HG02885 (cell line): ENCODE measurements around the gene MAP2K6.
"Not testable (repeated sequence)": the region's sequence is repeated elsewhere in the genome, so short reads cannot be mapped to it uniquely, and the experiment has no call there.

Experiments used
- ATAC-seq: cut with Tn5 transposase; IDR thresholded peaks from one replicate; pipeline ENCODE4 v1.9.1; 2021; ENCODE audit warnings: mild to moderate bottlenecking; ENCODE audit not compliant: unreplicated experiment, poor library complexity

The MAP2K6 gene

DNA sequence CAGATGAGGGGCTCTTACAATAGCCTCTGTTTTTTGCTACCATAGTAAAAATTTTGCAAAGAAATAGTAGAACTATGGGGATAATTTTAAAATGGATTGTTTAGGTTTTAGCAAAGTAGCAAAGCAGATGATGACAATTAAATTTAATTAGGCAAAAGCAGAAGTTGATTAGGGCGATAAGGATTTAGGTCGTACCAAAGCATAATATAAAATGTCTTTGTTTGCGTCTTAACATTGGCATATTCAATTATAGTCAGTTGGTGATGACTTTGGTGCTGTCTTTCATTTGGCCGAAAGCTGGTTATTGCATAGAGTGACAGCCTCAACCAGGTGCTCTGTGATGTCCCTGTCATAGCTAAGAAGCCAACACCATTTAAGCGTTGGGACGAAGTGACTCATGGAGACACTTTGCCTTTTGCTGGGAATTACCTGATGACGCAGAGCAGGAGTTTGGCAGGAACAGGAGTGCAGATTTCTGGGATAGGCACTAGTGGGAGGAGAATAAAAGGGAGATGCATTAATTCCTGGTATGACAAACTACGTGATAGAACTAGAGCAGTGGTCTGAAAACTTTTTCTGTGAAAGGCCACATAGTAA is 38.3 kb downstream of the MAP2K6 start:
- ATAC-seq, result no peak

- no peak for ATAC-seq
Measured at GRCh38 chr17:69454051-69454450, 39.6 kb downstream of the MAP2K6 start.

GRCh38 chr17:69455040-69455439 is 40.5 kb downstream of the MAP2K6 start:
- ATAC-seq, result no peak

GRCh38 chr17:69457603-69458002 is 43.1 kb downstream of the MAP2K6 start:
- no peak for ATAC-seq

GRCh38 chr17:69460963-69461922 is 46.7 kb downstream of the MAP2K6 start:
- no peak for ATAC-seq

DNA sequence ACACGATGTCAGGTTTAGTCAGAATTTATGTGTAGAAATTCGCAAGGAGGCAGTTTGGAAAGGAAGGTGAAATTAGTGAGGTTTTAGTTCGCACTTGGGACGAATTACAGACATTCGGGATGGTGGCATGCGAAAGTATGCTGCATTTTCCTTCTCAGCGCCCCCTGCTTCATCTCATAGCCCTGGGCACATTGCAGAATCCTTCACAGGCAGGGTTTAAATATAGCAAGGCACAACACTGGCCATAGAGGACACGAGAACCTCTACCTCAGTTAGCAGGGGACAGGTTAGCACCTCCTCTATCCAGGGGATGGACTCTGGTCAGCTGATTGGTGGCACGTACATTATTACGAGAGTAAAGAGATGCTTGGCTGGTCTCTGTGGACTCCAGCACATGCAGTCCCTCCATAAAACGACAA is 47.5 kb downstream of the MAP2K6 start:
- ATAC-seq, result no peak

DNA sequence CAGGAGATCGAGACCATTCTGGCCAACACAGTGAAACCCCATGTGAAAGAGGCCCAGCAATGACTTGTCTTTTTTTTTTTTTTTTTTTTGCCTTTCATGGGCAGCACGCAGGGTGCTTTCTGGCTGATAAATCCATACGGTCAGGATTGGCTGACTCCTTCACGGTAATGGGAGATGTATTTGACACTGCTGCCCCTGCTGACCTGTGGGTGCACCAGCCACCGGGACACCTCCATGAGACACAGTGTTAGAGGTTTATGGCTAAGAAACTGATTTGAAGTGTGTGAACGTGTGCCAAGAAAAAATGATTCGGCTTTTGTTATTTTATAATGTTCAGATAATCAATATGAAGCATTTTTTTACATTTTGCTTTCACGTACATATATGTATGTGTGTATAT is 48.4 kb downstream of the MAP2K6 start:
- no peak for ATAC-seq

DNA sequence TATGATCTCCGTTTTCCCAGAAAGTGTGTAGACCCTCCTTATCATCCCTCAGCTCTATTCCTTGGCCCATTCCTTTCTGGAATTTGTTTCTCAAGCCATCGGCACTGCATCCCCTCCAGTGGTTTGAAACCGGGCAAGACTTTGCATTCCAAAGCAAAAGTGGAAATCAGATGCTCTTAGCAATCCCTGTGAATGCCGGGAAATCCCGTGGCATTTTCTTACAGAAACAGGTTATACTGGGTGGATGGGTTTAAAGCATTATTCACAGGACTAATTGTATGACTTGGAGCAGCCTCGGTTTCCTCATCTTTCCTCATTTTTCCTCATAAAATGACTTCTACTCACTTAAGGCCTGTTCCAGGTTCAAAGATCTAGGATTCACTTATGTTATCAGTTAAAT is 52.0 kb downstream of the MAP2K6 start:
- no peak for ATAC-seq

DNA sequence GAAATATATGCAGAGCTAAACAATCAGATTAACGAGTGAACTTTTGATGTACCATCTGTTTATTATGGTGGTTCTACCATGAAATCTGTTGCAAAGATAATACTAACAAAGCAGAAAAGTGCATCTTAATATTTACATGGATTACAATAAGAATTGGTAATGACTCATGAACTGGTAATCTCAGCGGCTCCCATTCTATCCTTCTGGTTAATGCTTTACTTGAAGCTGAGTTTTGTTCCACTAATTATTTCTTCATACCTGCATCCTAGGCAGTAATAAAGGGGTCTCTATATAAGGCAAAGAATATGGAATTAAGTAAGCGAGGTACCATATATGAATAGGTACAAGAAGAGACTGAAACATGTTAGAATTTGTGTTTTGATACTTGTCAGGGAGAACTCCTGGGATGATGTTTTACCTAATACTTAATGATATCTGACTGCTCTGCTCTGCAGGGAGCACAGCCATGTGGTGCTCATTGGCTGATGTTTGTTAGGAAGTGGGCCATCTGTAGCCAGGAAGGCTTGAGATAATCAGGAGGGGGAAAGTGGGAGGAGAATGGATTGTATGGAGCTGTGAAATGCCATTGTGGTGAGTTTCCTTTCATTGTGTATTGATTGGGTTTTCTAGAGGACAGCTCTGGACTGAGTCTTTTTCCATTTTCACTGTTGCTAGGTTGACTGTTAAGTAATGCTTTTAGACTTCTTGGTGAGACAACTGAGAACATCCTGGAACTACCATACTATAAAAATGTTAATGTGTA is 52.6 kb downstream of the MAP2K6 start:
- no peak for ATAC-seq

- no peak for ATAC-seq
Measured at GRCh38 chr17:69468207-69468606, 53.7 kb downstream of the MAP2K6 start.

DNA sequence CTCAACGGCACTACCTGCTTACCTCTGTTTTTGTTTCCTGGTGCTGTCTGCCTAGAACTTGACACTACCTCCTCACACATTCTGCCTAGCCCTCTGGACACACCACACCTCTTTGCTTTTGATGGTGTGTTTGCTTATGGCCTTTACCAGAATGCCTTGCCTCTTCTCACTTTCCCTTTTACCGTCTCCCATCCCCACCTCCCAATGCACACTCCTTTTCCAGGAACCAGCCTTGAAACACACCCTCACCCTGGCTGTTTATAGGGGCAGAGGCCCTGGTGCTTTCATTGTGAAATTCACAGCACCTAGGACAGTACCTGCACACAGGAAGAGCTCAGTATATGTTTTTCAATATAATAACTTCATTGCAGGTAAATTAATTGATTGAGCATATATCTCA is 56.2 kb downstream of the MAP2K6 start:
- ATAC-seq, result no peak

- no peak for ATAC-seq
Measured at GRCh38 chr17:69471406-69471805, 56.9 kb downstream of the MAP2K6 start.

DNA sequence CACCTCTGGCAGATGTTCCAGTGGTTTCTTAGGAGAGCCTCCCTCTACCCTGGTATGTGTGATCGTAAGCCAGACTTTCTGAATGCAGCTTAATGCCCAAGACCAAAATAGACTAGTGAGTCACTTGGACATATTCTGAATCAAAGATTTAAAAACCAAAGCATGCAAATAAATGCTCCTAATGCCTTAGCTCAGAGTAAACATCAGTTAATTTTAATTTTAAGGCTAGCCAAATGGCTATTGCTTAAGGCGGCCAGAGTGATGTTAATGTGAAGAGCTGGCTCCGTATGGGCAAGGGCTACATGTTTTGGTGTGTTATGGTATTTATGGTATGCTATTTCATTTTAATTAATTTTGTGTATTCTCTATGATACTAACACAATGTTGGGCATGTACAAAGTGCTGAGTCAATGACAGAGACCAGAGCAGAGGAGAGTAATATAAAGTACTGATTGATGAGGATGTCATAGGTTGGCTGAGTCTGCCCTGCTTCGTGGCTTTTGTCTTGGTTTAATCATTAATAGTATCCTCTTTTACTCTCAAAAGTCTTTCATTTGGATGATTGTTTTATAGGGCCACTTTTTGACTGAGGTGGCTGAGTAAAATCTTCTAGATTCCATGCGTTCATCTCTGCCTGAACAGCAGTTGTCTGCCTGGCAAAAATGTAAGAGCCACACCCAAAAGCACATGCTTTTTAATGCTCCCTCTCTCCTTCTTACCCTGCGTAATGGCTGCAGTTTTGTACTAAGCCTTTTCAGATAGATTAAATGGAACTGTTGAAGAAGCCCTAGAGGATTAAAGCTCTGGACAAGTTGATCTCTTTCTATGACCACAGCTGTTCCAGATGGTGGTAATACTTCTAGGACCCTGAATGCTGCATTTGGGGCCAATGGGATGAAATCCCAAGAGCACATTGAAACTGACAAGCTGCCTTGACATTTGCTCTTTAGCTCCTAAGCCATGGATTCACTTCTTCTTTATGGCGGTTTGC is 59.6 kb downstream of the MAP2K6 start:
- no peak for ATAC-seq

DNA sequence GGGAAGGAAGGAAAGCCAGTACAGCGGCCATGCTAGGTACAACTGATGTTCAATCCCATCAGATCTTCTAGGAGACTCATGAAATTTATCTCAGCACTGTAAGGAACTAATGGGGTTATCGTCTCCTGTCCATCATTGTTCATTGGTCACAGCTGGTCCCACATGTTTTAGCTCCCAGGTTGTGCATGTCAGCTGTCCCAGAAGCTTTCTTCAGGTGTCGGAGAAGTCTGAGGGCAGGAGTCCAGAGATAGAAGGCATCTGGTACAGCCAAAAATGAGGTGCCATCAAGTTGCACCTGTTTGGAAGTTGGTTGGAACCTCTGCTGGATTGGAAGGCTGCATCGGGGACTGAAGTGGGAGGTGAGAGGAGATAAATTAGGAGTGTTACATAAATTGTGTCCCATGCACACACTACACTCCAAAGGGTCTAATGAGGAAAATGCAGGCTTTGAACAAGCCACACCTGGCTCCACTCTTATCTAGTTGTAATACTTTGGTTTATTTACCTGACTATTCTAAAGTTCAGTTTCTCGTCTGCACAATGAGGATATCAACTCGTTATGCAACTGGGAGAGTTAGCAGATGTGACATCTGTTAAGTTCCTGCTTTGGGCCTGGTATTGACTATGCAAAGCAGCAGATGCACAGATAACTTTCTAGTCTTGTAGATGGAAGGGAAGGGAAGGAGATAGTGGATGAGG is 62.9 kb downstream of the MAP2K6 start:
- no peak for ATAC-seq

DNA sequence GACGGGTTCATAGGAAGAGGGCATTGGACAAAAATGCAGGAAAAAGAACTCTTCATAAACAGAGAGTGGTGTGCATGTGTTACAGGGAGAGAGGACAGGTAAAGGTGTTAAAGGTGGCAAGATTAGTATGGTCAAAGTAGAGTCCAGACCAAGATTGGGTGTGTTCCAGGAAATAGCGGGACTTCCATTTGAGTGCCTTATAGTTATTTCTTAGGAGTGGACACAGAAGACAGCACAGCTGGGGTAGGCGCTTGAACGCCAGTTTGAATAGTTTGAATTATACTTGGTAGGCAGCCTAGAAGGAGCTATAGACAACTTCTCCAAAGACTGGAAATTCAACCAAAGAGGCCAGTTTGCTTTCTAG is 63.4 kb downstream of the MAP2K6 start:
- ATAC-seq, result no peak

- no peak for ATAC-seq
Measured at GRCh38 chr17:69478916-69479315, 64.4 kb downstream of the MAP2K6 start.

DNA sequence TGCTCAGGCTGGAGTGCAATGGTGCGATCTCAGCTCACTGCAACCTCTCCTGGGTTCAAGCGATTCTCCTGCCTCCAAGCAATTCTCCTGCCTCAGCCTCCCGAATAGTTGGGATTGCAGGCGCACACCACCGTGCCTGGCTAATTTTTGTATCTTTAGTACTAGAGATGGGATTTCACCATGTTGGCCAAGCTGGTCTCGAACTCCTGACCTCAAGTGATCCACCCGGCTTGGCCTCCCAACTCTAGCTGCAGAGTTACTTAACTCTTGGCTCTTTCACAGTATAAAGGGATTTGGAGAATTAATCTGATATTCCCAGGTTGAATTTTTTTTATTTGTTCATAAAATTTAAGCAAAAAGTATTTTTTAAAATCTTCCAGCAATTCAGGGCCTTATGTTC is 65.3 kb downstream of the MAP2K6 start:
- ATAC-seq, result not testable (repeated sequence)

DNA sequence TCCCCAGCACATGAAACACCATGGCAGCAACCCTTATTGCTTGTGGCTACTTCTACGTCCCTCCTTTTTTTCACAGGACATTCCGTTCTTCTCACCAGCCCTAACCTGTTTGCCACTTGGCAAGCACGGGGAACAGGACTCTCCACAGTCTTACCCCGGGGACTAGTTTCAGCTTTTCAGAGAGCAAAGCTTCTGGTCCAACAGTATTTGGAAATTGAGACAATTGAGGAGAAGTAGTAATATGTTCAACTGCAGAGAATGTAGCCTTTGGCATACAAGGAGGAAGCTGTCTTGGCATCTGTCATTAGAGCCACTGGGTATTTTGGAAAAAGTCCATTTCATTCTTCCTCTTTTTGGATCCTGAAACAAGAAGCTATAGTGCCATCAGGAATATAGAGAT is 65.7 kb downstream of the MAP2K6 start:
- ATAC-seq, result no peak

DNA sequence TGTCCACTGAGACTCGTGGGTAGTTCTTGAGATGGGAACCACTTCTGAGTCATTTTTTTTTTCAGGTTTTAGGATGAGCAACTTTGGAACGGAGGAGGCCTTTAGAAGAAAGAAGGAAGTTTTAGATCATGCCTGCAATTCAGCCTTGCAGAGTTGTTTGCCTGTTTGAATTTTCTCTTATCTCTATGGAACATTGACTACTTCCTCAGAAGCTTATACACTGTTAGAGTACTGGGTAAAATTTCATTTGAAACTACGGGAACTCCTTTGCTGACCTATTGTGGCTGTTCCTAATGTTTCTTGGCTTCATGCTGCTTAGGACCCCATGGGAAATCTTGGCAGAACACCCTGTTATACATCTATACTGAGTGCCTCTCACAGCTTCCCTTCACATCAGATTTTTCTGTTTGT is 70.8 kb downstream of the MAP2K6 start:
- no peak for ATAC-seq
